ENCODE results near the gene MYCBP2.

DNA sequence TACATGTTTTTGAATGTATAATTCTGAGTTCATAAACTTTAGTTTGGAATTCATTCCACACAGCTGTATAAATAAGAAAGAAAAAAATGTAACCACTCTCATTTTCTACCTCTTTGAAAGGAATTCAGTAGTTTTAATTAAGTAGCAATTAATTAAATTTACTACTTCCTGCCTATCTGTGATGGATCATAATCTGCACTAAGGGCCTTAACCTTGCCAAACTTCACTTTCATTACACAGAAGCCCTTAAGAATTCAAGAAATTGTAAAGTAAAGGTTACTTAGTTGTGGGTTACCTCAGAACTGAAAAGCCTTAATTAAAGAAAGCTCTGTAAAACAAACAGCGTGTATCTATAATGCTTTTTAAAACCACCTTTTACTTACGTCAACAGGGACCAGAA is 188.1 kb downstream of the MYCBP2 start:
- TF ChIP-seq, protein P1, sequence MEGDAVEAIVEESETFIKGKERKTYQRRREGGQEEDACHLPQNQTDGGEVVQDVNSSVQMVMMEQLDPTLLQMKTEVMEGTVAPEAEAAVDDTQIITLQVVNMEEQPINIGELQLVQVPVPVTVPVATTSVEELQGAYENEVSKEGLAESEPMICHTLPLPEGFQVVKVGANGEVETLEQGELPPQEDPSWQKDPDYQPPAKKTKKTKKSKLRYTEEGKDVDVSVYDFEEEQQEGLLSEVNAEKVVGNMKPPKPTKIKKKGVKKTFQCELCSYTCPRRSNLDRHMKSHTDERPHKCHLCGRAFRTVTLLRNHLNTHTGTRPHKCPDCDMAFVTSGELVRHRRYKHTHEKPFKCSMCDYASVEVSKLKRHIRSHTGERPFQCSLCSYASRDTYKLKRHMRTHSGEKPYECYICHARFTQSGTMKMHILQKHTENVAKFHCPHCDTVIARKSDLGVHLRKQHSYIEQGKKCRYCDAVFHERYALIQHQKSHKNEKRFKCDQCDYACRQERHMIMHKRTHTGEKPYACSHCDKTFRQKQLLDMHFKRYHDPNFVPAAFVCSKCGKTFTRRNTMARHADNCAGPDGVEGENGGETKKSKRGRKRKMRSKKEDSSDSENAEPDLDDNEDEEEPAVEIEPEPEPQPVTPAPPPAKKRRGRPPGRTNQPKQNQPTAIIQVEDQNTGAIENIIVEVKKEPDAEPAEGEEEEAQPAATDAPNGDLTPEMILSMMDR (IDR thresholded peaks at IDR 0.05) = no peak
- TF ChIP-seq POLR2A (IDR thresholded peaks at IDR 0.05) = no peak
